Hematopoietic multipotent progenitor cell (in vitro differentiated cells): ENCODE measurements around the gene GZF1. TPM values are rescaled to one million over a fixed set of nuclear protein-coding genes. Genes with fewer than 3 reads are reported as not detected.

Experiments
- DNase-seq, 3 donors: peaks; one replicate each; pipeline ENCODE4 v3.0.0-alpha.2; 2011 to 2015; ENCODE audit warnings: low read depth in 2 of 3, low spot score in 2 of 3
- total RNA-seq: library from RNA; depleted of rRNA; stranded (reverse); fragments of >200 nt; gene quantifications from one replicate; pipeline ENCODE4 v1.2.3, GENCODE V29; 2012

Gene GZF1
- total RNA-seq, 1 donor: 56.6 TPM

DNA sequence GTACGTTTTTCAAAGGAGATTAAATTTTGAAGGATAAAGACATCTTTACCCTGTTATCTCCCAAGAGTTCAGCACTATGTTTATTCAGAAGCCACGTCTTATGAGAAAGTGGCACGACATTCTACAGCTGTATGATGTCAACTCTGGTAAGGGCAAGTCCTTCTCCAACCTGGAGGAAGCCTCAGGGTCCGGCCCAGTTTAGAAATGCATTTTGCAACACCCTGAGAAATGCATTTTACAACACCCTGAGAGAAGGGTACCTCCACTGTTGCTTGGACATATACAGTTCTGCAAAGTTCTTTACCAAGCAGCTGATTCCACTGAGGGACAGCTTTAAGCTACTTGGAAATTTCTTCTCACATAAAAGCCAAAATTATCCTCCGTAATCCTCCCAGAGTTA, 41.8 kb downstream of the GZF1 start:
- no peak for DNase-seq

DNA sequence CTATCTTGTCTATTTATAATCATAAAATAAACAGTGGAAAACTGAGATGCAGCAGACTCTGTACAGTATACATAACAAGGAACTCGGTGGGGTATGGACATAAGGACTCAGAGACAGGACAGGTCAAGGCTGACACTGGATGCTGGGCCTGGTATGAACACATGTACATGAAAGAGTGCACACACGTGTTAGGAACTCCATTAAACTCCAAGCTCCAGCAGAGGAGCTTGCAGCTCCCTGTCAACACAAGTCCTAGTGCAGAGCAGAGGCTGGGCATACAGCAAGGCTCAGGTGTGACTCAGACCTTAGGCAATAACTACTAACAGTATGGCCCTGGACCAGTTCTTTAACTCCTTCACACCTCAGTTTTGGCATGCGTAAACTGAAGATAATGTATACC, 42.2 kb downstream of the GZF1 start:
- no peak for DNase-seq

GRCh38 chr20:23406880-23407279, 44.9 kb downstream of the GZF1 start:
- no peak for DNase-seq

- DNase-seq: peak in 1 of 3 donors; percentile 28
Measured at GRCh38 chr20:23407781-23408464, 45.9 kb downstream of the GZF1 start.

DNA sequence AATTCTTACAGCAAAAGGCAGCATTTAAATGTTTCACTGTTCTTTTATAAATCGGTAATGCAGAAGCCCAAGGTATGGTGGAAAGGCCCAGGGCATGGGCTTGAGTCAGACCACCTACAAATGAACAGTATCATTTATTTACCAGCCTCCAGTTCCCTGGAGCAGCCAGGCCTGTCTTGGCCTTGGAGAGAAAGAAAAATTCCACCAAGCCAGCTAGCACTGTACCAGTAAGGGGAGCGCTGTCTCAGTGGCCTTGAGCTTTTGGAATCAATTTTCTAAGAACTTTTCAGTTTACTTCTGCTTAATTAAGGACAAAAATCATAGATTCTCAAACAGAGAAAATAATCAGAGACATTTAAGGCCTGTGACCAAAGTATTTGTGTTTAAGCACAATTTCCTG, 47.0 kb downstream of the GZF1 start:
- DNase-seq: no peak

DNA sequence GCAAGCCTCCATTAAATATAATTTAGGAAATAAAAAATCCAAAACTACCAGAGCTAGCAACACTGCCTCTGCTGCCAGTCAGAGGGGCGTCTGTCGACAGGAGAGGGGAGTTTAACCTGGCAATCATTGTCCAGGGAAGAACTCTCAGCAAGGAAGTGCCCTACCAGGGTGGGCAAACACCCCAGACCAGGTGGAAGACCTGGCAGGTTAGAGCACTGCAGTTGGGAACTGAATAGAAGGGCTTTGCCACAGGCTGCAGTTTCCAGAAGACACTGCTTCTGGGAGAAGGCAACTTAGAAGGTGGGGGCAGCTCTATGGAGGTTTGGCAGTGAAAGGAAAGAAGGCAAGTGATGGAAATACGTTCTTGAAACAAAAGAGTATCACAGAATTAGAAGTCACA, 47.8 kb downstream of the GZF1 start:
- DNase-seq: no peak

GRCh38 chr20:23410916-23411695, 49.1 kb downstream of the GZF1 start:
- DNase-seq: no peak

- DNase-seq: no peak
Measured at GRCh38 chr20:23412026-23412425, 50.0 kb downstream of the GZF1 start.

DNA sequence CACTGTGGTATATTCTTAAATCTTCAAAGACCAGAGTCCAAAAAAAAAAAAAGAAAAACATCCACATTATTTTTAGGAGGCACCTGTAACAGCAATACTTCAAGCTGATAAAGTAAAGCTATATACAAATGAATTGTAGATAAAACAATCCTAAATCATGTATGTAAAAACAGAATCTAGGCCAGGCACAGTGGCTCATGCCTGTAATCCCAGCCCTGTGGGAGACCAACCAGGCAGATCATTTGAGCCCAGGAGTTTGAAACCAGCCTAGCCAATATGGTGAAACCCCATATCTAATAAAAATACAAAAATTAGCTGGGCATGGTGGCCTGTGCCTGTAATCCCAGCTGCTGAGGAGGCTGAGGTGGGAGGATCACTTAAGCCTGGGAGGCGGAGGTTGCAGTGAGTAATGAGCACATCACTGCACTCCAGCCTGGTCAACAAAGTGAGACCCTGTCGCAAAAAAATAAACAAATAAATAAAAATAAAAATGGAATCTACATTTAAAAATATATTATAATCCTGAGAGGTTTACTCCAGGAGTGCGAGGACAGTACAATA, 52.0 kb downstream of the GZF1 start:
- DNase-seq: no peak

- no peak for DNase-seq
Measured at GRCh38 chr20:23414526-23415188, 52.7 kb downstream of the GZF1 start.

DNA sequence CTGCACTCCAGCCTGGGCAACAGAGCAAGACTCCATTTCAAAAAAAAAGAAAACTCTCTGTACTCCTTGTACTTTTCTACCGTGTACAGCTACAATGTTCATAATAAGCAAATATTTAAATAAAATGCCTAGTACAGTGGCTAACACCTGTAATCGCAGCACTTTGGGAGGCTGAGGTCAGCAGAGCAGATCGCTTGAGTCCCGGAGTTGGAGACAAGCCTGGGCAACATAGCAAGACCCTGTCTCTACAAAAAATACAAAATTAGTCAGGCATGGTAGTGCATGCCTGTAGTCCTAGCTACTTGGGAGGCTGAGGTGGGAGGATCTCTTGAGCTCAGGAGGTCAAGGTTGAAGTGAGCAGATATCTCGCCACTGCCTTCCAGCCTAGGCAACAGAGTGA, 53.6 kb downstream of the GZF1 start:
- DNase-seq: no peak

DNA sequence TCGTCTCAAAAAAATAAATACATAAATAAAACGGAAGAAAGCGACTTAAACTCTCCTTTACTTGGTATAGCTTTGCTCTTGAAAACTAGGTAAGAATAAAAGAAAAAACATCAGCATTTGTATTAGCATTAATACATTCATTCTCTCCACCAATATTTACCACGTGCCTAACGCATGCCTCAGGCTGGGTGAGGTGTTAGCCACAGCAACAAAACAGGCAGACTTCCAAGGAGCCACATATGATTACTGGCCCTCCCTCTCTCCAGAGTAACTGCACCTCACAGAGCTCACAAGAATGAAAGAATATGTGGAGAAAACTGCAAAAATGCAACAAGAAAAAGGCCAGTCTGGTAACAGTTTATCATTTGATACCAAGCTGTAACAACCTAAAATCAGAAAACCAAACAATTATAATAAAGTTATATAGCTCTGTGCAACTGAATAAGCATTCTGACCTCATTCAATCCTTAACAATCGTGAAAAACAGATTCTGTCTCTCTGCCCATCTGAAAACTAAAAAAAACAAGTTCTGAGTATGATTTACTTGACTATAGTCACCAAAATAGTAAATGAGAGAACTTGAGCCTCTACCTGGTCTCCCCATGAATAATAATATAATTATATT, 54.1 kb downstream of the GZF1 start:
- no peak for DNase-seq

DNA sequence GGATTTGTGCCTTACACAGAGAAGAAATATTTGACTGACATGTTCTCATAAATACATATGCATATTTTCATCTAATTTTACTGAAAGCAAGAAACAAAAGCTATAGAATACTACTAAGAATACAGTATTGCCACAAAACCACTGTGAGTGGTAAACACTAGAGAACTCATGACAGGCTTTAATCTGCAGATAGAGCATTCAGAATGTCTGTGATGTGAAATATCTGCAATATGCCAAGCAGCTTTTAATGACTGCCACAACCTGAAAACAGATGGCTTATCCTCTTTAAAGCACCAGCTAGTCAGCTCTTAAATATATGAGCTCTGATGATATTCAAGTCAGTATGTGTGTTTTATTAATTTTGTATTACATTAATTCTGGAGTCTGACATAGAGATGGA, 55.9 kb downstream of the GZF1 start:
- no peak for DNase-seq

GRCh38 chr20:23419657-23419994, 57.6 kb downstream of the GZF1 start:
- DNase-seq: no peak

GRCh38 chr20:23419995-23420901, 58.3 kb downstream of the GZF1 start:
- DNase-seq: peak in 2 of 3 donors; percentile 49 to 66

GRCh38 chr20:23420943-23421931, 59.3 kb downstream of the GZF1 start, which contains the start of gene NAPB:
TSS of gene NAPB (minus strand) at chr20:23421488. CDS start at chr20:23421402, 86 bp downstream.
- DNase-seq: peak; percentile 70 to 95 (median 92)
